Stimulated activated naive CD8-positive, alpha-beta T cell treated with anti-CD3 and anti-CD28 coated beads, Interleukin-15, Interleukin-2, amounts not matched to agents 100 U/mL and 50 U/mL, for 24 hours (primary cell): ENCODE results near the gene CLDN8.

Experiments used
- ATAC-seq: fragments of 150-1000 bp; cut with Tn5 transposase; one replicate; pipeline ENCODE4 v1.10.0; 2021
- DNase-seq: peaks from one replicate; pipeline ENCODE4 v3.0.0; 2021

Gene CLDN8

DNA sequence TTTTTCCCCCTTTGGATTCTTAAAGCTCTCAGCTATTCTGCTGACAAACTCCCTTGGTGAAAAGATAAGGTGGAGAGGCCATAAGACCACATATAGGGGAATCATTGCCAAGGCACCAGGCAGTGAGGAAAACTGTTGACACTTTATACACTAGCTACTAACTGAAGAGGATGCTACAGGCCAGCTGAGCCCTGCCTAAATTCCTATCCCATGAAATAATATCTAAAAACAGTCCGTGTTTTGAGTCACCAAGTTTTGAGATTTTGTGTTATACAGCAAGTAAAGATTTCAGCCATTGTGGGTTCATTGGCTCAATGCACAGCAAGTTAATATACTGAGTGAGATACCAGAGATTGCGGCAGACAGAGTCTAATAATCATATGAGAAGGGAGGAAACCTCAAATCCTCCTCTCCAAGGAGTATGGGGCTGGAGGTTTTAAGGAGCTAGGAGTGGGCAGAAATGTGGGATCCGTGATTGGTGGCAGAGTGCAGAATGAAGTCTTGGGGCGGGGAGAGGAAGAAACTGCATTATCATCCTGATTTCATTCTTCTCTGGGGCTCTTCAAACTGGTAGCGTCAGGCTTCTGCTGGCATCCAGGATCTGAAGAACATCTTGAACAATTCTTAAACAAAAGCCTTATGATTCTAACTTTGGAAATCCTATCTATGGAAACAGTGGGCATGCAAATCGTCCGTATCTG, 9.2 kb downstream of the CLDN8 start:
- no peak for DNase-seq
- ATAC-seq = no peak

DNA sequence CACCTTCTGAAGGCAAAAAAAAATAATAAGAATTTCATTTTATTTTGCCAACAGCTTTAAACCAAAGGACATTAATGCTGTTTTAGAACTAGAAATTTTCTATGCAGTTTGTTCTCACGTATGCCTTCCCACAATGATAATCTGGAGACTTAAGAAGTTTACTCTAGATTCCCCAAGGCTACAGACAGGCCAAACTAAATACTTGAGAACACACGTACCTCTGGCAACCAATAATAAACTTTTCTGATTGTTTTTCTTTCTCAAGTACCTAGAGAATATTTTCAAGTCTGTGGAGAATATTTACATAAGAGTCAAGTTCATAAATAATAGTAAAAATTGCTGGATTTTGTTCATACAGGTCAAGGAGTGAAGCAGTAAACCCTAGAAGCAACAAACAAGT, 15.9 kb downstream of the CLDN8 start:
- ATAC-seq = no peak
- no peak for DNase-seq

DNA sequence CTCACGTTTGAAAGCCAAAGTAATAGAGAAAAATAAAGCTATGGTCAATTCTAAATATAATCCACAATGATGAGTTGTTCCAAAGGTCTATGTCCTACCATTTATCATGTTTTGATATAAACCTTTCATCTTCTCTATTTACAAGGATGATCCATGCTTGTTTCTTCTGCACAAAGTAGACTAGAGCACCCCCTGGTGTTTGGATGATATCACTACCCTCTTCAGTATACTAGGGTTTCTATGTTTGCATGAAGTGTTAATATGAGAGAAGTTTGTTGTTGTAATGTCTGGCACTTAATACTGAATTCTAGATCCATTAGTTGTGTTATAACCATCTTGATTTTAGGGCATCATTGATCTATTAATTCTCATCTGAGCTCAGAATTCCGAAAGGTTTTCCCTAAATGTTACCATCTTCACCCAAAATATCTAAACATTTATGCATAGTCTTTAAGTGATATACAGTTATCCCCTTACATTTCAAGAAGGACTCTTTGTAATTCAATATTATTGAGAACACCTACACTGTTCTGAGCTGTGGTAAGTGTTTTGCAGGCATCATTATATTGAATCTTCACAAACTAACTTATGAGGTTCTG, 21.1 kb downstream of the CLDN8 start:
- ATAC-seq (no peak), DNase-seq (peak; percentile 5)

DNA sequence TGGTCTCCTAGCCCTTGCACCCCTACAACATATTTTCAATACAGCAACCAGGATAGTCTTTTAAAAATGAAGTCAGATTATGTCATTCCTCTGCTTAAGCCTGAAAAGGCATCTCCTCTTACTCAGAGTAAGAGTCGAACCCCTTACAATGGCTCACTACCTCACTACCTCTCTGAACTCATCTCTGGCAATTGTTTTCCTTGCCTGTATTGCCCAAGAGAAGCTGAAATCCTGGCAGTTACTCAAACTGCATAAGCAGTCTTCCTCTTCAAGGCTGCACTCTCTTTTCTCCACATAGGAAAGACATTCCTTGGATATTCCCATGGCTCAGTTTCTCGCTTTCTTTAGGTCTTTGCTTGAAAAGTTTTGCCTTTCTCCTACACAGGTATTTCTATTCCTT, 22.7 kb downstream of the CLDN8 start:
- DNase-seq = no peak

DNA sequence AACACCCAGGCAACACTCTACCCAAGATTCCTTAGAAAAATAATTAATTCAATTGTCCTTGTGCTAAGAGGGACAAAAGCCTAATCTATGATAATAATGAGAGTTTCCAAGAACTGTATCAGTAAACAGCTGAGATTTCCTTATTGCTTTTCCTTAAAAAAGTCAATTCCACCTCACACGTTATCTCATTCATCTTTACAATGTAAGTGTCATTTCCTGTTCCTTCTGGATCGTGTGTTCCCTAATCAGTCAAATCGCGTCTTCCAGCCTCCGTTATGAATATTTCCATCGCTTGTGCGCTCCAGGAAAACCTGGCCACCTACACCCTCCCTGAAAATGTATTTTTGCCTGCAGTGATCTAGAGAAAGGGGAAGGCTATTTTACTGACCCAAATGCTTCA, 25.3 kb downstream of the CLDN8 start:
- no peak for DNase-seq

More for the DNA sequence above, 22.7 kb downstream of the CLDN8 start:
- no peak for ATAC-seq

DNA sequence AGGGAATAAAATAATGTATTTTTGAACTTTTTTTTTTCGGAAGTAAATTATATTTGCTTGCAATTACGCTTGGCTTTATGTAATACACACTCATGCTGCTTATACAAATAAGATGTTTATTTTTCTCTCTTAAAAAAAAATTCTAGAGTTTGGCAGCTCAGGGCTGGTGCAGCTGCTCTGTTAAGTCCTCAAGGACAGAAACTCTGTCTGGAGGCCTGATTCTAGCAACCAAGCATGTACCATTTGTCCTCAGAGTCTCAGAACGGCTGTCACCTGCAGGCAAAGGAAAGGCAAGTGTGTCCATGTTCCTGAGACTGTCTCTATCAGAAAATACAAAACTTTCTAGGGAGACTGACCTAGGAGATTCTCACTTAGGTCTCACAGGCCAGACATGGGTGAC, 26.1 kb downstream of the CLDN8 start:
- no peak for ATAC-seq

More for the DNA sequence above, 25.3 kb downstream of the CLDN8 start:
- ATAC-seq = no peak

DNA sequence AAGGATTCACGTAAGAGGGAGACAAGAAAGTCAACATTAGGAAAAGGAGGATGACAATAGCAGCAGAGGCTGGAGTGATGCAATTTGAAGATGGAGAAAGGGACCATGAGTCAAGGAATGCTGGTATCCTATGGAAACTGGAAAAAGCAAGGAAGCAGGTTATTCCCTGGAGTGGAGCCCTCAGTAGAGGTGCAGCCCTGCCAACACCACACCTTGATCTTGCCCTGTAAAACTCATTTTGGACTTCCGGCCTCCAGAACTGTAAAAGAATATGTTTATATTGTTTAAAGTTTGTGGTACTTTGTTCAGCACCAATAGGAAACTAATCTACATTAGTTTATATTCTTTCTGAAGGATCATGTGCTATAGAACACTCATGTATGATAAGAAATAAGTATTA, 29.7 kb downstream of the CLDN8 start:
- no peak for ATAC-seq
- no peak for DNase-seq

More for the DNA sequence above, 26.1 kb downstream of the CLDN8 start:
- DNase-seq = no peak

DNA sequence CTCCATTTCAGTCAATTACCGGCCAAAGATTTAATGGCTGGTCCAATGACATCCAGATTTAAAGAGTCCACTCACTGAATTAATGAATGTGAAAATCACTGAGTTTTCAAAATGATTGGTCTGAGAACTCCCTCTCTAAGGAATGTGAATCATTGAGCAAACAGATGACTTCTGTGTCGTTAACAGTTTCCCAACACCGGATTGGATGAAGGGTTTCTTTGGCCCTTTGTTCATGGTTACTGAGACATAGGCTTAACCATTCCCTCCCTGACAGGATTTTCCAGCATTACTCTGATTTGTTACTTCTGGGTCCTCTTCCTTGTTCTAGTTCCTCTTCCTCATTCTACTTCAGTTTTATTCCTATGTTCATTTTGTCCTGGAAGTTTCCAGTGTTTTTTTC, 47.8 kb downstream of the CLDN8 start:
- no peak for DNase-seq
- no peak for ATAC-seq

DNA sequence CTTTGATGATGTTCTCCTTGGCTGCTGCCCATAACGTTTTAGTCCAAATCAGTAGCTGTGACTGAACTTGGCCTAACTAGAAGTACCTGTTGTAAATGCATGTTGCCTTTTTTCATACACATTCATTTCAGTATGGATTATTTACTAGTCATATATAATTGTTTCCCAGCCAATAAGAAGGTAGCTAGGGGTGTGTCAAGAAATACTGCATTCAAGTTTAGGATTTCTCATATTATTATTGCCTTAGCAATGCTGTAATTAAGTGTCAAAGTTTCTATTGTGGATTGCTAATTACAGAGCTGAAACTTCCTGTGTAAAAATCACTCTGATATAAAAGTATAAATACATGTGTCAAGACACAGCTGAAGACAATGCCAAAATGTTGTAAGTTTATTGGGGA, 49.2 kb downstream of the CLDN8 start, which contains the start of gene CLDN17:
Gene CLDN17 (minus strand): TSS at position 101 of the 400 bp plus-strand sequence. CDS start 188 bp downstream, outside the sequence.
- no peak for DNase-seq

DNA sequence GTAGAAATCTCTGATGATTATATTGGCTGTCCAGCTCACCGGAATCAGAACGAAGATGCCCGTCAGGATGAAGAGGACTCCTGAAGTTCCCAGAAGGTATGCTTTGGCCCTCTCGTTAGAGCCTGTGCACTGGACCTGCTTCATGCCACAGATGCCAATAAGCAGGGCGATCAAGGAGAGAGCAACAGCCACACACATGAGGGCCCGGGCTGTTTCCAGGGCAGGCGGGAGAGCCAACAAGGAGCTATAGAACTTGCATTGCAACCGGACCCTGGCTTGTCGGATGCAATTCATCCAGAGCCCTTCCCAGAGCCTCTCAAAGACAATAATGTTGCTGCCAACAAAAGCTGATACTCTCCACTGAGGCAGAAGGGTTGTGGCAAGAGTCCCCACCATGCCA, 49.7 kb downstream of the CLDN8 start:
- ATAC-seq = no peak
- no peak for DNase-seq

More for the DNA sequence above, 49.2 kb downstream of the CLDN8 start, which contains the start of gene CLDN17:
- no peak for ATAC-seq

DNA sequence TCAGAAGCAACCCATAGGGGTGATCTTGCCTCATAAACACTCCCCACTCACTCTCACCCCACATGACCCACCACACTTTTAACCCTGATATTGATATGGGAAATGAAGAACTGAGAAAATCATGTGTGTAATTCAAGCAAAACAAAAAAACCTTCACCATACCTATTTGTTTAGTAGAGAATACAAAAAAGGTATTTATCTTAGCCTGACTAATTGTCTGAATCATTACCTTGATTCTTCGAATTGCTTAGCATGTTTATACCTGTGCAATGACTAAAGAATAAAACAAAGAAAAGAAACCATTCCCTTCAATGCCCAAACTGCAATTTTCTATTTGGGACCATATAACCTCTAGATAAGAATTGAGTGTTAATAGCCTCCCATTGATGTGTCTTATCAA, 51.1 kb downstream of the CLDN8 start:
- no peak for DNase-seq

More for the DNA sequence above, 51.1 kb downstream of the CLDN8 start:
- ATAC-seq = no peak
